ENCODE measurements around the gene USH2A. TPM values are rescaled to one million over a fixed set of nuclear protein-coding genes. Genes with fewer than 3 reads are reported as not detected.

USH2A gene
- total RNA-seq, 2 donors from 2014 or later: 1.7 to 3.9 TPM

DNA sequence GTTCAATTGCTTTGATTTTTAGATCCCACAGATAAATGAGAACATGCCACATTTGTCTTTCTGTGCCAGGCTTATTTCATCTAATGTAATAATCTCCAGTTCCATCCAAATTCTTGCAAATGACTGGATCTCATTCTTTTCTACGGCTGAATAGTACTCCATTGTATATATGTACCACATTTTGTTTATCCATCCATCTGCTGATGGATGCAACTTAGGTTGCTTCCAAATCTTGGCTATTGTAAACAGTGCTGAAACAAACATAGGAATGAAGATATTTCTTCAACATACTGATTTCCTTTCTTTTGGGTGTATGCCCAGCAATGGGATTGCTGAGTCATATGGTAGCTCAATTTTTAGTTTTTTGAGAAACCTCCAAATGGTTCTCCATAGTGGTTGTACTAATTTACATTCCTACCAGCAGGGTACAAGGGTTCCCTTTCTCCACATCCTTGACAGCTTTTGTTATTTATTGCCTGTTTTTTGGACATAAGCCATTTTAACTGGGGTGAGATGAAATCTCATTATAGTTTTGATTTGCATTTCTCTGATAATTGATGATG is 511.8 kb downstream of the USH2A start:
- DNase-seq (no peak), ATAC-seq (no peak)
- intact Hi-C loops (cut with DNase I): no loop called here

DNA sequence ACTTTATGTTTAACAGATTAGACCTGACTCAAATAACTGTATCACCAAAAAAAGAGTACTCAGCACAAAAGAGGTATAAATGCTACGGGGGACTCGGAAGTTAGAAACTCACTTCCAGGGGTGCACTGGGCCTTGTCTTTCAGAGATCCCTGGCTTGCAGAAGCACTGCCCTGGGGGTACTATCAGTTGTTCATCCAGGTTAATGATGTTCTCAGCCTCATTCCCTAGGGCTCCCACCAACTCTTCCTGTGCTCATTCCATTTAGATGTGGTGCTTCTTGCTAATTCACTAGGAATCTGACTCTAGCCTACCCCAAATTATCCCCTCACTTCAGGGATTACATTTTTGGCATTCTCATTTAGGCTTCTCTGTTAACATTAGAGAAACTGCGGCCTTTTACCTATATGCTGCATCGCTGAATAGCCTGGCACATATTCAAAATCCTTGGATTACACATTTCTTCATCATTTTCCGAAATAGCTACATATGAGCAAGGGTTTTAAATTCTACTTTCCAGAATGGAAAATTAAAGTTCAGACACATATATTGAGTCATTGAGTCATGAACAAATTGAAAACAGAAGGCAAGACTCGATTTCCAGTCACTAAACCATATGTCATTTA is 517.6 kb downstream of the USH2A start:
- DNase-seq (no peak), ATAC-seq (no peak)
- intact Hi-C loops (cut with DNase I): no loop called here

GRCh38 chr1:215900684-215901083 is 522.6 kb downstream of the USH2A start:
- ATAC-seq: no peak

GRCh38 chr1:215899901-215900300 is 523.3 kb downstream of the USH2A start:
- intact Hi-C loops (cut with DNase I): no loop called here
- DNase-seq: no peak
- ATAC-seq: no peak

More at GRCh38 chr1:215900684-215901083, 522.6 kb downstream of the USH2A start:
- intact Hi-C loops (cut with DNase I): no loop called here
- no peak for DNase-seq

DNA sequence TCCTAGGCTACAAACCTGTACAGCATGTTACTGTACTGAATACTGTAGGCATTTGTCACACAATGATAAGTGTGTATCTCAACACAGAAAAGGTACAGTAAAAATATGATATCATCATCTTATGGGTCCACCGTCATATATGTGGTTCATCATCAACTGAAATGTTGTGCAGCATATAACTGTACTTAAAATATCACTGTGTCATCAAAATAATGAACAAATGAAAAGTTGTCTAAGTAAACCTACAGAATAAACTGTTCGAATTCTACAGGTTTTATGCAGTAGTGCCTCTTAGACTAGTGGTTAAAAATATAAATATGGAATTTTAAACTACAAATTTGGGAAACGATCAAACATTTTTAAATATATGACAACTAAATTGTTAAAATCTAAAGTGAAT is 527.4 kb downstream of the USH2A start:
- DNase-seq: no peak
- ATAC-seq: no peak
- intact Hi-C loops (cut with DNase I): no loop called here

DNA sequence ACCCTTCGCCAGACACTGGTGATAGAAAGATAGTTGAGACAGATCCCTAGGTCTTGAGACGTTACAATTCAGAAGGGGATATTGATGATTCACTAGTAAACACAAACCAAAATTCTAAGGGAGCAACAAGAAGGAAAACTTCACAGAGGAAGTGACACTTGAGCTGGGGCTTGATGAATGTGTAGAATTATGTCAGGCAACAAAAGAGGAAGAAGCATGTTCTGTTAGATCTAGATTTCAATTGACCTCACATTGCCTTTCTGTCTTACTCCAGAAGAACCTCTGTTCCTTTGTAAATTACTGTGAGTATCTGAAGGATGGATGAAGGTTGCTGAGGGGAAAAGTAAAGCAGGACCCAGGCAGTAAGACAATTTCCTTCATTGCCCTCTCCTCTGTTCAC is 528.0 kb downstream of the USH2A start:
- ATAC-seq (no peak), DNase-seq (no peak)
- intact Hi-C loops (cut with DNase I): no loop called here

- intact Hi-C loops (cut with DNase I): no loop called here
- DNase-seq: no peak
- ATAC-seq: no peak
Measured at GRCh38 chr1:215894617-215895016, 528.6 kb downstream of the USH2A start.

- ATAC-seq (no peak), DNase-seq (no peak)
- intact Hi-C loops (cut with DNase I): no loop called here
Measured at GRCh38 chr1:215891266-215892057, 531.8 kb downstream of the USH2A start.

DNA sequence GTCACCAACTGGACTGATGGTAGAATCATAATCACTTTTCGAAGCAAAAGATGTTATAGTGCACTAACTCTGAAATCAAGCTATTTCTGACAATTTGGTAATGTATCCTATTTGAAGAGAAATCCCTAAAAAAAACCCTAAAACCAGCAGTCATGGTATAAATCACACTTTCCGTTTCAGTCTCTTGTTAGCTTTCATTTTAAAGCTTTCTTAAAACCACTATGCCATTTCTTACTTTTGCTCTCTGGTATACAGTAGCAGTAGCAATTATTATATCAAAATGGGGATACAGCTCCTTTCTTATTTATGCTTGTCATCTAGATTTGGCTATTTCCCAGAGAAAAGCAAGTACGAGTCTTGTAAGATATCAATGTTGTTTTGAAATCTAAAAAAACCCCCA is 532.8 kb downstream of the USH2A start:
- ATAC-seq (no peak), DNase-seq (no peak)
- intact Hi-C loops (cut with DNase I): no loop called here

GRCh38 chr1:215889871-215890270 is 533.4 kb downstream of the USH2A start:
- intact Hi-C loops (cut with DNase I): no loop called here
- DNase-seq (no peak), ATAC-seq (no peak)

- ATAC-seq (no peak), DNase-seq (no peak)
- intact Hi-C loops (cut with DNase I): no loop called here
Measured at GRCh38 chr1:215888159-215888558, 535.1 kb downstream of the USH2A start.

- no peak for DNase-seq
- ATAC-seq: no peak
- intact Hi-C loops (cut with DNase I): no loop called here
Measured at GRCh38 chr1:215887627-215888026, 535.6 kb downstream of the USH2A start.

DNA sequence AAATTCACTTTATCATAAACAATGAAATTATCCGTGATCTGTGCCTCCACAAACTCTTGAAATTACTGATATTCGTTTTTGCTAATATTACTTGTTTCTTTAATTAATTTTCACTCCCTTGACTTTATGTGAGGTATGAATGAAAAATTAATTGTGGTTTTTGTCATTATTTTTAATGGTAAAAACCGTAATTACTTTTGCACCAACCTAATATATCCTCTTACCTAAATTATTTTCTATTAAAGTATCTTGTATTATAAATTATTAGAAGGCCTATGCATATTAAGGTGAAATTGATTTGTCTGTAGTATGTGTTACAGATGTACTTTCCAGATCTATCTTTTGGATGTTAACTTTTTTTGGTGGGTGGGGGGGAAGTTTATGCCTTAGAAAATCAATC is 540.2 kb downstream of the USH2A start:
- intact Hi-C loops (cut with DNase I): no loop called here
- DNase-seq (no peak), ATAC-seq (no peak)

GRCh38 chr1:215878843-215879242 is 544.4 kb downstream of the USH2A start:
- DNase-seq (no peak), ATAC-seq (no peak)
- intact Hi-C loops (cut with DNase I): no loop called here

GRCh38 chr1:215878128-215878527 is 545.1 kb downstream of the USH2A start:
- ATAC-seq (no peak), DNase-seq (no peak)
- intact Hi-C loops (cut with DNase I): no loop called here

GRCh38 chr1:215877452-215877951 is 545.7 kb downstream of the USH2A start:
- no peak for ATAC-seq
- intact Hi-C loops (cut with DNase I): no loop called here
- DNase-seq: no peak

GRCh38 chr1:215875712-215876111 is 547.5 kb downstream of the USH2A start:
- DNase-seq (no peak), ATAC-seq (no peak)
- intact Hi-C loops (cut with DNase I): no loop called here

DNA sequence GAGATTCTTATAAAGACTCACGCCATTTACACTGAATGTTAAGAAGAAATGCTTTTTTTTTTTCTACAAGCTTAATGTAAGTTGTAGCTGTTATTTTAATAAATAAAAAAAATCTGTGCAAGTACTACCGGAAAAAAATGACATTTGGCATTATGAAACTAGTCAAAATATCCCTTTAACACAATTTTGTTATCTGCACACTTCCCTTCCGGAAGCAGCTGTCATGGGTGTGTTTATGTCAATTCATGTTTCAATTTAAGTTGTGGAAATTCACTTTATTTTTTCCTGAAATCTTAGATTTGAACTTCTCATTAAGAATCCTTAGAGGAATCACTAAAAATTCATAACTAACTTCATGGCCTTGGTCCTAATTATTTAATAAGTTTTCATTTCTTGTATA is 548.0 kb downstream of the USH2A start:
- ATAC-seq: no peak
- intact Hi-C loops (cut with DNase I): no loop called here
- no peak for DNase-seq

- intact Hi-C loops (cut with DNase I): no loop called here
- DNase-seq: no peak
- no peak for ATAC-seq
Measured at GRCh38 chr1:215872658-215873057, 550.6 kb downstream of the USH2A start.

DNA sequence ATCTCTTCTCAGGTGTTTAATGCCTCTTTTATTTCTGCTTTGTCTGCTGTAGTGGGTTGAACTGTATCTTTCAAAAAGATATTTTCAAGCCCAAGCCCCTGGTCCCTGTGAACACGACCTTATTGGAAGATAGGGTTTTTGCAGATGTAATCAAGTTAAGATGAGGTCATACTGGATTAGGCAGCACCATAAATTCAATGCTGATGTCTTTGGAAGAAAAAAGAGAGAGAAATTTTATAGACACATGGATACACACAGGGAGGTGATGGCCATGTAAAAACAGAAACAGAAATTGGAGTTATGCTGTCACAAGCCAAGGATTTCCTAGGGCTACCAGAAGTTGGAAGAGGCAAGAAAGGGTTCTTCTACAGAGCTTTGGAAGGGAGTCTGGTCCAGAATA is 554.7 kb downstream of the USH2A start:
- no peak for DNase-seq
- ATAC-seq: no peak
- intact Hi-C loops (cut with DNase I): no loop called here

- intact Hi-C loops (cut with DNase I): no loop called here
- DNase-seq: no peak
- no peak for ATAC-seq
Measured at GRCh38 chr1:215865060-215865459, 558.2 kb downstream of the USH2A start.
